OCI-LY3 (cell line): ENCODE measurements around the gene PHOX2B.

Experiments
- H2AFZ ChIP-seq: fragments of 200-600, 300-600 bp; shearing (Covaris generic); 2 replicates; pipeline ENCODE4 v1.6.0; 2014; ENCODE audit warnings: antibody characterized with exemption, low read depth, low read length
- H3K27ac ChIP-seq: fragments of 200-600, 300-600 bp; sonication (generic); 2 replicates; pipeline ENCODE4 v1.5.1; 2014; ENCODE audit warnings: mild to moderate bottlenecking, low read length, moderate library complexity, mixed read lengths
- H3K27me3 ChIP-seq: fragments of 200-600, 300-600 bp; sonication (generic); 2 replicates; pipeline ENCODE4 v1.6.1; 2014; ENCODE audit warnings: low read depth, low read length, mixed read lengths
- H3K36me3 ChIP-seq: fragments of 200-600, 300-600 bp; sonication (generic); replicated peaks from 2 replicates; pipeline ENCODE3; 2014; ENCODE audit warnings: low read depth, low read length, mixed read lengths
- H3K4me1 ChIP-seq: fragments of 300-600, 200-600 bp; sonication (generic); 2 replicates; pipeline ENCODE4 v1.6.1; 2014; ENCODE audit warnings: low read length, mixed read lengths
- H3K4me2 ChIP-seq: fragments of 200-600, 300-600 bp; sonication (generic); 2 replicates; pipeline ENCODE4 v1.6.1; 2014; ENCODE audit warnings: low read length, mixed read lengths
- H3K4me3 ChIP-seq: fragments of 300-600, 200-600 bp; sonication (generic); 2 replicates; pipeline ENCODE4 v1.5.1; 2014; ENCODE audit warnings: antibody characterized with exemption, mild to moderate bottlenecking, low read length, moderate library complexity
- H3K79me2 ChIP-seq: fragments of 300-600, 200-600 bp; shearing (Covaris generic); 2 replicates; pipeline ENCODE4 v1.6.1; 2014; ENCODE audit warnings: mild to moderate bottlenecking, low read length, mixed read lengths
- H3K9ac ChIP-seq: fragments of 300-600, 200-600 bp; shearing (Covaris generic); 2 replicates; pipeline ENCODE4 v1.6.0; 2014; ENCODE audit warnings: mild to moderate bottlenecking, low read length, moderate library complexity
- H3K9me3 ChIP-seq: fragments of 200-600, 300-600 bp; shearing (Covaris generic); 2 replicates; pipeline ENCODE4 v1.6.1; 2014; ENCODE audit warnings: low read length, mixed read lengths; ENCODE audit not compliant: insufficient read depth
- H4K20me1 ChIP-seq: fragments of 200-600, 300-600 bp; sonication (generic); 2 replicates; pipeline ENCODE4 v1.6.1; 2016; ENCODE audit warnings: low read length, mixed read lengths; ENCODE audit not compliant: insufficient read depth
- CTCF ChIP-seq: fragments of 200-600, 300-600 bp; sonication (generic); IDR thresholded peaks from 2 replicates; pipeline ENCODE4 v1.5.1; 2014; ENCODE audit warnings: antibody characterized with exemption, low read length, low read depth
- EZH2phosphoT487 ChIP-seq: fragments of 200-600 bp; shearing (Covaris generic); IDR thresholded peaks from 2 replicates; pipeline ENCODE4 v1.6.1; 2018; ENCODE audit warnings: antibody characterized with exemption, mixed run types, low read depth

PHOX2B gene

DNA sequence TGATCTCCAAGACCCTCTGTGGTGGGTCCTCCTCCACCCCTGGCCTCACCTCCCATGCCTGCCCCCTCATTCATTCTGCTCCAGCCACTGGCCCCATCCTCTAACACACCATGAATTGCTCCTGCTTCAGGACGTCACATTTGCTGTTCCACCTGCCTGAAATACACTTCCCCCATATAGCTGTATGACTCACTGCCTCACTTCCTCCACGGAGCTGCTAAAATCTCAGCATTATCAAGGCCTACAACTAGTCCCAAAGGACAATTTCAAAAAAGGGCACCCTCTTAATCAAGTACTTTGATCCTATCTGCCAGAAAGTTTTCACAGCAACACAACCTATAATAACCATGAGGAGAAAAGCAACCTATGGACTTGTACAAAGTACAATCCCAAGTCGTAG lies 43.6 kb upstream of the PHOX2B start:
- Histone ChIP-seq H4K20me1 (no peaks in the 10 kb centered on the region), H3K4me1 (peaks cover 33% of the 10 kb centered on the region), H3K36me3 (no peaks in the 10 kb centered on the region), H3K79me2 (no peaks in the 10 kb centered on the region), H3K4me2 (peak overlapping the region; percentile 71), H3K9ac (peak overlapping the region; percentile 33; the same call in 1 of the 2 replicates), H3K27ac (peak overlapping the region; percentile 13; the same call in 1 of the 2 replicates), H3K4me3 (peak overlapping the region; percentile 36), H3K27me3 (no peaks in the 10 kb centered on the region), H3K9me3 (no peaks in the 10 kb centered on the region), H2AFZ (peak overlapping the region; percentile 94)
- no peak for TF ChIP-seq CTCF
- no peak for TF ChIP-seq EZH2phosphoT487

GRCh38 chr4:41791557-41791956 lies 43.0 kb upstream of the PHOX2B start:
- Histone ChIP-seq H3K79me2 (no peaks in the 10 kb centered on the region), H3K36me3 (no peaks in the 10 kb centered on the region), H3K4me1 (peaks cover 33% of the 10 kb centered on the region), H3K27ac (no peak overlapping the region), H3K9ac (no peak overlapping the region), H3K9me3 (no peaks in the 10 kb centered on the region), H3K4me3 (no peak overlapping the region), H2AFZ (0 out of 2 replicates have a peak overlapping the region, but pooled peaks have one; percentile 29), H4K20me1 (no peaks in the 10 kb centered on the region), H3K4me2 (peak overlapping the region; percentile 71), H3K27me3 (no peaks in the 10 kb centered on the region)
- peak; percentile 62 for TF ChIP-seq CTCF
- no peak for TF ChIP-seq EZH2phosphoT487

GRCh38 chr4:41787931-41788330 lies 39.4 kb upstream of the PHOX2B start:
- Histone ChIP-seq H3K9ac (no peak overlapping the region), H3K27me3 (no peaks in the 10 kb centered on the region), H3K27ac (no peak overlapping the region), H3K4me3 (no peak overlapping the region), H3K79me2 (no peaks in the 10 kb centered on the region), H3K9me3 (no peaks in the 10 kb centered on the region), H3K4me2 (peak overlapping the region; percentile 11; the same call in 1 of the 2 replicates), H3K36me3 (no peaks in the 10 kb centered on the region), H3K4me1 (peaks cover 29% of the 10 kb centered on the region), H2AFZ (peak overlapping the region; percentile 17; the same call in 1 of the 2 replicates), H4K20me1 (no peaks in the 10 kb centered on the region)
- TF ChIP-seq EZH2phosphoT487 (no peak), CTCF (no peak)

DNA sequence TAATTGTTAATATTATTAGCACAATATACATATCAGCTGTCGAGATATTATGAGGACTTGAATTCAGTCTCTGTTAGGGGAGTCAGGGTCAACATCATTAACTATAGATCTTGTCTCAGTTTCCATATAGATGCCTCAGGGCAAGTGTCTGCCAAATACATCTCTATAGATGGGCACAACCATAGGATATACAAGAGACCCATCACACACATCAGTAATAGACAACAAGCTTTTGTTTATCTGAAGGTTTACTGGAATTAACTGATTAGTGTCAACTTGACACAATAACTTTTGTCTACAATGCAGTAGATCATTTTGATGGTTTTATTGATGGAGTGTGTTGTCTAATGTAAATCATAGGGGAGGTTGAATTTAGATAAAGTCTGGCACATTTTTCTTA lies 37.1 kb upstream of the PHOX2B start:
- Histone ChIP-seq H3K4me1 (peaks cover 11% of the 10 kb centered on the region), H3K4me2 (no peak overlapping the region), H4K20me1 (no peaks in the 10 kb centered on the region), H3K4me3 (no peak overlapping the region), H3K27ac (no peak overlapping the region), H3K9ac (no peak overlapping the region), H3K79me2 (no peaks in the 10 kb centered on the region), H3K27me3 (no peaks in the 10 kb centered on the region), H3K9me3 (no peaks in the 10 kb centered on the region), H2AFZ (no peak overlapping the region), H3K36me3 (no peaks in the 10 kb centered on the region)
- TF ChIP-seq CTCF (no peak), EZH2phosphoT487 (no peak)
